GM20000 (cell line): Measurements from ENCODE around the gene MATCAP1.

Experiments
- DNase-seq: peaks from one replicate; pipeline ENCODE4 v3.0.0; 2012; ENCODE audit warnings: low spot score
- CTCF ChIP-seq: IDR thresholded peaks from 2 replicates; pipeline ENCODE4 v1.5.1; 2012; ENCODE audit warnings: mild to moderate bottlenecking, control low read depth; ENCODE audit errors: extremely low read depth, missing control alignments

Gene MATCAP1

GRCh38 chr16:67183627-67184452 is at the start of gene MATCAP1:
Gene MATCAP1, minus strand, starts transcription at chr16:67183963. Its CDS starts 3,353 bp downstream, at chr16:67180610.
- no peak for TF ChIP-seq CTCF

GRCh38 chr16:67230809-67231660 is 47.3 kb upstream of the MATCAP1 start:
- no peak for TF ChIP-seq CTCF
- DNase-seq, result no peak

More at GRCh38 chr16:67183627-67184452, at the start of gene MATCAP1:
- DNase-seq, result peak; percentile 100

- TF ChIP-seq CTCF, result no peak
- no peak for DNase-seq
Observed at GRCh38 chr16:67229906-67230808, 46.4 kb upstream of the MATCAP1 start.

- DNase-seq, result no peak
- no peak for TF ChIP-seq CTCF
Observed at GRCh38 chr16:67228905-67229304, 45.1 kb upstream of the MATCAP1 start.

- no peak for TF ChIP-seq CTCF
Observed at GRCh38 chr16:67228034-67228785, 44.4 kb upstream of the MATCAP1 start.

GRCh38 chr16:67227567-67227921 is 43.8 kb upstream of the MATCAP1 start:
- no peak for DNase-seq
- no peak for TF ChIP-seq CTCF

More at GRCh38 chr16:67228034-67228785, 44.4 kb upstream of the MATCAP1 start:
- no peak for DNase-seq
